Islet precursor cell (in vitro differentiated cells): ENCODE measurements around the gene SCFD2.
"Not testable (repeated sequence)": the region's sequence is repeated elsewhere in the genome, so short reads cannot be mapped to it uniquely, and the experiment has no call there.

Source experiments
- DNase-seq: peaks from one replicate; pipeline ENCODE4 v3.0.0-alpha.2; 2018

Gene SCFD2

GRCh38 chr4:53340145-53340544, 25.7 kb downstream of the SCFD2 start:
- not testable (repeated sequence) for DNase-seq

GRCh38 chr4:53334916-53335315, 30.9 kb downstream of the SCFD2 start:
- DNase-seq, result not testable (repeated sequence)

DNA sequence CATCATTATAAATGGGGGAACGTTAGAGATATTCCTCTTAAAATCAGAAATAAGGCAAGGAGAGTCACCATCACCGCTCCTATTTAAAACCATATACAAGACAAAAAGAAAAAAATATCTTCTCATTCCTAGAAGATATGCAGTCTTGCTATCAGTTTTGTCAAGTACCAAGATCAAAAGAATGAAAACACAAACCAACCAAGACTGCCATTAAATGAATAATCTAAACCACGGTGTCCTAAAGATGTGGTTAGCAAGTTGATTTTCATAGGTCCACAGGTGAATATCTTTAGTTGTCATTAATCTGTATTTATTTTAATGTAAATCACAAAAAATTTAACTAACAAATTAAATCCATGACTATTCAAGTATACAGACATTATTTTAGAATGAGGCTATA, 39.3 kb downstream of the SCFD2 start:
- DNase-seq, result no peak

DNA sequence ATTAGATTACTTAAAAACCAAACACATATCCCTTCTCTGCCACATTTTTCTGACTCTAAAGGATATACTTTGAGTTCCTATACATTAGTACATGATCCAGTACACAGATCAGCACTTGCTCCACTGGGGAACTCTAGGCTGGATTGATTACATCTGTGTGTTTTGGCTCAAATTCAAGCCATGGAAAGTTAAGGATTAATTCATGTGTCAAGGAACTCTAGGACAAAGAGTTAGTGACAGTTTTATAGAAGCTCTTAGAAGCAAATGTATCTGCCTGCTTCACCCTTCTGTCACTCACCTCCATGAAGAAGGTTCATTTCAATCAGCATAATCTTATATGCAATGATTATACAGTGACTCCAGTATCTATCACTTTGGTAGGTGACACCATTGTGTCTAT, 43.2 kb downstream of the SCFD2 start:
- DNase-seq, result no peak

- DNase-seq, result no peak
Measured at GRCh38 chr4:53321984-53322289, 43.9 kb downstream of the SCFD2 start.

DNA sequence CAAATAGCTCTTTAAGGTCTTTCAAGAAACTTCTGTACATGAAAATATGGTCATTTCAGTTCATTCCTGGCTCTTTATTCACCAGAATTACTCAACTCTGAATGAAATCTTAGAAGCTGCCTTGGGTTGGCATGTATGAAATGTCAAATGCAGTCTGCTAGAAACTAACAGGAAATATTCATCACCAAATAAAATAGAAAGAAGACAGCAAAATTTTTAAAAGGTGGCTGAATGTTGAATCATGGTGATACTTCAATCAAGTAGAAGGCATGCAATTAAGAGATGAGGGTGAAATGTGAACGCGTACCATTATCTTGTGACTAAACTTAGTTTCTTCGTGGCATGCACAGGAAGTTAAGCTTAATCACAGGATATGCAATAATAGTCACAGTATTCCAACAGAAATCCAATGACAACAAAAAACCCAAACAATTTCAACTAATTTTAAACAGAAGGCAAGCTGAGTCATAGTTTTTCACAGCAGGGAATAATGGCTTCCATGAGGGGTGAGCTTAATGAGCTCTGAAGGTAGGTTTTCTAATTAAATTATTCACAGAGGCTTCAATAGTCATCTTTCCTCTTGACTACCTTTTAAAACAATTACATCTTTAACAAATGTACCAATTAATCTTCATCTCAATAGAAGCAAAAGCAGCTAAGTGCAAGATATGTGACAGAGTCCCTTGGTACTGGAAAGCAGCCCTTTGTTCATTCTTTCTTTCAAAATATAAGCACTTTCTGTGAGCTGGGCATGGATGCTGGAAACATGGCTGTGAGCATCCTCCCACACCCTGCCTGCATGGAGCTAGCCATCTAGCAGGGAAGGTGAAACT, 44.5 kb downstream of the SCFD2 start:
- DNase-seq, result no peak

DNA sequence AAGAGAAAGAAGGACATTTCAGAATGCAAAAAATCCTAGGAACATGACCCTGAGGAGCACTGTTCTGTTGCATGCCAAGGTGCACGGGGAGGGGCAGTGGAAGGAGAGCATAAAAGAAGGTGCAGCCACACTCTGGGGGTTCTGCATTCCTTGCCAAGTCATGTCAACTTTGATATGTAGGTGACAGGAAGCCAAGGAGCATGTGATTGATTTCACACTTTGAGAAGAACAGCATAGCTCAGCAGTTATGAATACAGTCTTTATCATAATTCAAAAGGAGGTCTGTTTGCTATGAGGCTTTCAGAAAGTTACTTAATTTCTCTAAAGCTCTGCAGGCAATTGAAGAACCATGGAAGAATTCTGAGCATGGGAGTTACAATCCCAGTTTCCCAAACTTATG, 50.6 kb downstream of the SCFD2 start:
- DNase-seq, result no peak

GRCh38 chr4:53314252-53314651, 51.6 kb downstream of the SCFD2 start:
- DNase-seq, result no peak

- DNase-seq, result peak; percentile 69
Measured at GRCh38 chr4:53313510-53313909, 52.4 kb downstream of the SCFD2 start.

GRCh38 chr4:53309321-53310040, 56.4 kb downstream of the SCFD2 start:
- no peak for DNase-seq

- no peak for DNase-seq
Measured at GRCh38 chr4:53307819-53308780, 57.8 kb downstream of the SCFD2 start.

DNA sequence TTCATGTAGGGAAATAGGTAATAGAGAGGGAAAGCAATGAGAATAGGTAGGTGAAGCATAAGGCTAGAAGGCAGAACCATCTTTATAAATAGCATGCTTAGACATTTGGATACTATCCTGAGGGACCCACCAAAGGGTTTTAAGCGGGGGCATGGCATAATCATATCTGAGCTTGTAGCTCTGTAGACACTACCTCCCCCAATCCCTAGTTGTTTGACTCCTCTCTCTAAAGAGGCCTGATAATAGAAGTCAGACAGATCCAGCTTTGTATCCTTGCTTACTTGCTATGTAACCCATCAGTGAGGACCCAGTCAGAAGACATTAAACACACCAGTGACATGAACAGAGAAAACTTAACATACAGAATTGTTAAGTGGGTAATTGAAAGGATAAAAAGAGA, 58.7 kb downstream of the SCFD2 start:
- no peak for DNase-seq

- DNase-seq, result no peak
Measured at GRCh38 chr4:53306729-53307128, 59.1 kb downstream of the SCFD2 start.

DNA sequence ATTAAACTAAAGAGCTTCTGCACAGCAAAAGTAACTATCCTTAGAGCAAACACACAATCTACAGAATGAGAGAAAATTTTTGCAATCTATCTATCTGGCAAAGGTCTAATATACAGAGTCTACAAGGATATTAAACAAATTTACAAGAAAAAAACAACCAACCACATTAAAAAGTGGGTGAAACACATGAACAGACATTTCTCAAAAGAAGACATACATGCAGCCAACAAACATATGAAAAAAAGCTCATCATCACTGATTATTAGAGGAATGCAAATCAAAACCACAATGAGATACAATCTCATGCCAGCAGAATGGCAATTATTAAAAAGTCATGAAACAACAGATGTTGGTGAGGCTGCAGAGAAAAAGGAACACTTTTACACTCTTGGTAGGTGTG, 73.7 kb downstream of the SCFD2 start:
- DNase-seq, result not testable (repeated sequence)

DNA sequence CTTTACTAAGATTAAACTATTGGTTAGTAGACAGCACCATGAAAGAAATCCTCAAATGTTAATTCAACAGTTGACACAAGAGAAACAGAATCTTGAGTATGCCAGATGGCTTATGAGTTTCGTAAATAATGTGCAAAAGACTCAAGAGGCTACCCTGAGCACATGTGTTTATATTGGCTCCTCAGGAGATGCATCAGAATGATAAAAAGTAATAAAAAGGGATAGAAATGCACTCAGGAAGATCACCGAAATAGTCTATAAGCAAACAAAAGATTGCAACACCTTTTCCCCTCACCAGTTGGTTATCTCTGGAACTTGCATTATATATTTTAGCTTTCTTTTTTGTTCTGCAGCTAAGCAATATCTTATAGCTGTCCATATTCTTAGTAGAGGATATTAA, 84.4 kb downstream of the SCFD2 start:
- DNase-seq, result no peak

DNA sequence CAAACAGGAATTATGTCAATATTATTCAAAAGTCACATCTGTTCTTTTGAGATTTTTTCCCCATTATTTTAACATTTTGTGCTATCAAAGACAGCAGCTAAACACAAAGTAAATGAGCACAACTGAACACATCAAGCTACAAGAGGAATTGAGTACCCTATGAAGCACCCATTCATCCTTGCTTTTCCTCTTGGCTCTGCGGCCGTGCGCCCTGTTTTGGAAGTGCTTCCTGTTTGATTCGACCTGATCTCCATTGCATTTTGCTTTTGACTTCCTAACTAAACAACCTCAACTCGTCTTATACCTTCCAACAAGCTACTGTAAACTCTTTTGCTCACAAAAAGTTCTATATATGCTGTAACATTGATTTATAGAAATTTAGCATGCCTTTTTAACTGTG, 85.0 kb downstream of the SCFD2 start:
- no peak for DNase-seq

DNA sequence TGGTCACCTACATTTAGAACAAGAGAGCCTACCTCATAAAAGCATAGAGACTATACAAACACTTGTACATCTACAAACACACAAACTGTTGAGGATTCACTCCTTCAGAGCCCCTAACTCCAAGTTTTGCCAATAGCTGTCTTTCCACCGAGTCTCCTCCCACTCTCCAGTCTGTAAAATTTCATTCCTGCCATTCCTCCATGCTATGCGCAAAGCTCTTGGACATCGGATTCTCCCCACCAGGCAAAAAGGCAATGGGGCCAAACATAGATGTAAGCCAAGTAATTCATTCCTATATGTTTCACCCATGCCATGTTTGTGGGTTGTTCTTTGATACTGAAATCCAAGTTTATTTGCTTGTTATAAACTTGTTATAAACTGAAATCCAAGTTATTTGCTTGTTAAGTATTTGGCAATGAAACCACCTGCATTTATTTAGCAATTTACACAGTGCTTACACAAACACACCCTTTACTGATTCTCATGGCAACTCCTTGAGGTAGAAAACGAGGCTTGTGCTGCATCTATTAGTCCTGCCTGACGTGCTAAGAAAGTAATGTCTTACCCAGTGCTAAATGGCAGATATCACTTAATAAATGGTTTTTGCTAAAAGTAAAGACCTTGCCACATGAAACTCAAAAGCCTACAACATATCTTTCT, 91.1 kb downstream of the SCFD2 start:
- no peak for DNase-seq

DNA sequence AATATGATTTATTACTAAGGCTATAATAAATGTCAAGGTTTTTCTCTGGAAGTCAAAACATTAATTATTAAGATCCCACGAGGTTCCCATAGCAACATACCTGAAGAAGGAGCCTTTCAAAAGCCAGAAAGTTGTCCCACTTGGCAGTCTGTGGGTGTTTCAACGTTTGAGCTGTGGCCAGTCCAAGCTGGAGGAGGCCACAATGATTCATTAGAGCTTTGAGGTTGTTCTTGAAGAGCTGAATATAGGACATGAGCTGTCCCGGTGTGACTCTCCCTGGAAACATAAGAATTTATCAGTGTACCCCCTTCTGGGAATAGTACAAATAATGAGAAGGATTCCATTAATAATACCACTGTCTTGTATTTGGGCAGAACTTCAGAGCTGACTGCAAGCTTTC, 92.1 kb downstream of the SCFD2 start:
- no peak for DNase-seq

DNA sequence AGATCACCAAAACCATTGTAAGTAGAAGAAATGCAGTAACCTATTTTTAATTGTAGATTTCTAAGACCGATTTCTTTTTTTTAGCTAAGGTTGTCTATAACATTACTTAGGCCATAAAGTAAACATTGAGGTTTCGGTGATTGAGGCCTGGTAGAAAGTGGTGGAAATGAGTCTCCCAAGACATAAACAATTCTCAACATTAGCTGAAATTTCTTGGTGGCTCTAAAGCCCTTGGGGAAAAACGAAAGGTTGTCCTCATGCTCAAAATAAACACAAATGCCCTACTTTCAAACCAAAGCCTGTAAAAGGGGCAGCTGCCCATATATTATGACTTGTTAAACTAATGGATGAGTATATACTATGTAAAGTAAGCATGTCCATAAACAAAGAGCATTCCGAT, 98.8 kb downstream of the SCFD2 start:
- DNase-seq, result no peak

DNA sequence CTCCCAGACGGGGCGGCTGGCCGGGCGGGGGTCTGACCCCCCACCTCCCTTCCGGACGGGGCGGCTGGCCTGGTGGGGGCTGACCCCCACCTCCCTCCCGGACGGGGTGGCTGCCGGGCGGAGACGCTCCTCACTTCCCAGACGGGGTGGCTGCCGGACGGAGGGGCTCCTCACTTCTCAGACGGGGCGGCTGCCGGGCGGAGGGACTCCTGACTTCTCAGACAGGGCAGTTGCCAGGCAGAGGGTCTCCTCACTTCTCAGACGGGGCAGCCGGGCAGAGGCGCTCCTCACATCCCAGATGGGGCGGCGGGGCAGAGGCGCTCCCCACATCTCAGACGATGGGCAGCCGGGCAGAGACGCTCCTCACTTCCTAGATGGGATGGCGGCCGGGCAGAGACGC, 109.9 kb downstream of the SCFD2 start:
- DNase-seq, result not testable (repeated sequence)

- no peak for DNase-seq
Measured at GRCh38 chr4:53240573-53240972, 125.3 kb downstream of the SCFD2 start.

DNA sequence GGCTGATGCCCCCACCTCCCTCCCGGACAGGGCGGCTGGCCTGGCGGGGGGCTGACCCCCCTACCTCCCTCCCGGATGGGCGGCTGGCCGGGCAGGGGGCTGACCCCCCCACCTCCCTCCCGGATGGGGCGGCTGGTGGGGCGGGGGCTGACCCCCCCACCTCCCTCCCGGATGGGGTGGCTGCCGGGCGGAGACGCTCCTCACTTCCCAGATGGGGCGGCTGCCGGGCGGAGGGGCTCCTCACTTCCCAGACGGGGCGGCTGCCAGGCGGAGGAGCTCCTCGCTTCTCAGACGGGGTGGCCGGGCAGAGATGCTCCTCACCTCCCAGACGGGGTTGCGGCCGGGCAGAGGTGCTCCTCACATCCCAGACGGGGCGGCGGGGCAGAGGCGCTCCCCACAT, 127.5 kb downstream of the SCFD2 start:
- not testable (repeated sequence) for DNase-seq

- not testable (repeated sequence) for DNase-seq
Measured at GRCh38 chr4:53237811-53238210, 128.1 kb downstream of the SCFD2 start.
